ENCODE measurements around the gene CDC42EP2.
"Not testable (repeated sequence)": the region's sequence is repeated elsewhere in the genome, so short reads cannot be mapped to it uniquely, and the experiment has no call there.

The CDC42EP2 gene

DNA sequence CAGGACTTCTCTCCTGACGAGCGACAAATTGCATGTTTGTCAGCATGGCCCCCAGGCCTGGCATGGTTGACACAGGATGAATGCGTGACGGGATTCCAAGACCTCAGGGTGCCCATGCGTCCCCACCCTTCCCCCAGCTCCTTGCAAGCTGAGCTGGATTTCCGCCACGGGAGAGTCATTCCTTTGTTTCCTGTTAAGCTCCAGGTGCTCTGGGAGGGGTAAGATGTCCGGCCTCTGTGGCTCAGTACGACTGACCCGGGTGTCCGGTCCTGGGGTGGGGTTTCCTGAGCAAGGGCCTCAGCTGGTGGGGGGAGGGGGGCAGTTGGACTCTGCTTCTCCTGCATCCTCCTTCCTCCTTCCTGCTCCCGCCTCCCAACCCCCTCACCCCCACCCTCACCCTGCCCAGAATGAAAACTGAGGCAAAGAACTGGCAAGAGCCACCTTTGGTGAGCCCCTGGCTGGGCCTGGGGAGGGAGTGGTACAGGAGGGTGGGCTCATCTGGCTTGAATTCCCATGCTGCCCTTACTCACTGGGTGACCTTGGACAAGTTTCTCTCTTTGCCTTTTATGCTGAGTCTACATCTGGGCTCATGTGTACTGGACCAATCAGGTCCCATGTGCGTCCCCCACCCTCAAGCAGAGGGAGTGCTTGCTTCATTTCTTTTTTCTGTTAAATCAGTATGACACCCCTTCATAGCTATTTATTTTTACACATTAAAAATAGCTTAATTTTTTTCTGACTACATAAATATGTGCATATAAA is 2.5 kb downstream of the CDC42EP2 start:
- DNase-seq (ENCODE audit: low read depth, low spot score), result no peak

DNA sequence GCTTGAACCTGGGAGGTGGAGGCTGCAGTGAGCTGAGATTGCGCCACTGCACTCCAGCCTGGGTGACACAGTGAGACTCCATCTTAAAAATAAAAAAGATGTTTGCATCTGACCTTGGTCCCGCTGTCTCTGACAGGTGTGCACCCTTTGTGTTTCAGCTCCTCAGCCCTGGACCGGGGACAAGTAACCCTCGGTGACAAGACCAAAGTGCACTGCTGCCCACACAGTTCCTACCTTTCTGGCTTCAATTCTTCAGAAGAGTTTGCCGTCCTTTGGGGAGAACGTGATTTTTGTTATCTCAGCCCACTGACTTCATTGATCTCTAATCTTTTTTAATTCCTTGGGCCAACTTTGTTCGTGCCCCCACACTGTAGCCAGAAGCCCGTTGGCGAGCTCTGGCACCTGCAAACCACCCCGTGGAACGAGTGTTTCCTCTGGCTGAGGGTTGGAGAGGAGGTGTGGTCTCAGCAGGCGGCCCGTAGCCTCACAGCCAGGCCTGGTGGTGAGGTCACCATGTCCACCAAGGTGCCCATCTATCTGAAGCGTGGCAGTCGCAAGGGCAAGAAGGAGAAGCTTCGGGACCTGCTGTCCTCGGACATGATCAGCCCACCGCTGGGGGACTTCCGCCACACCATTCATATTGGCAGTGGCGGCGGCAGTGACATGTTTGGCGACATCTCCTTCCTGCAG is 5.9 kb downstream of the CDC42EP2 start:
- DNase-seq (ENCODE audit: low read depth, low spot score), result no peak

DNA sequence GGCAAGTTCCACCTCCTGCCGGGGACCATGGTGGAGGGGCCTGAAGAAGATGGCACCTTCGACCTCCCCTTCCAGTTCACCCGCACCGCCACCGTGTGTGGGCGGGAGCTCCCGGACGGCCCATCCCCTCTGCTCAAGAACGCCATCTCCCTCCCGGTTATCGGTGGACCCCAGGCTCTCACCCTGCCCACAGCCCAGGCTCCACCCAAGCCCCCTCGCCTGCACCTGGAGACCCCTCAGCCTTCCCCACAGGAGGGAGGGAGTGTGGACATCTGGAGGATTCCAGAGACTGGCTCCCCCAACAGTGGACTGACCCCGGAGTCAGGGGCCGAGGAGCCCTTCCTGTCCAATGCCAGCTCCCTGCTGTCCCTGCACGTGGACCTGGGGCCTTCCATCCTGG is 6.4 kb downstream of the CDC42EP2 start:
- DNase-seq (ENCODE audit: low read depth, low spot score), result no peak

DNA sequence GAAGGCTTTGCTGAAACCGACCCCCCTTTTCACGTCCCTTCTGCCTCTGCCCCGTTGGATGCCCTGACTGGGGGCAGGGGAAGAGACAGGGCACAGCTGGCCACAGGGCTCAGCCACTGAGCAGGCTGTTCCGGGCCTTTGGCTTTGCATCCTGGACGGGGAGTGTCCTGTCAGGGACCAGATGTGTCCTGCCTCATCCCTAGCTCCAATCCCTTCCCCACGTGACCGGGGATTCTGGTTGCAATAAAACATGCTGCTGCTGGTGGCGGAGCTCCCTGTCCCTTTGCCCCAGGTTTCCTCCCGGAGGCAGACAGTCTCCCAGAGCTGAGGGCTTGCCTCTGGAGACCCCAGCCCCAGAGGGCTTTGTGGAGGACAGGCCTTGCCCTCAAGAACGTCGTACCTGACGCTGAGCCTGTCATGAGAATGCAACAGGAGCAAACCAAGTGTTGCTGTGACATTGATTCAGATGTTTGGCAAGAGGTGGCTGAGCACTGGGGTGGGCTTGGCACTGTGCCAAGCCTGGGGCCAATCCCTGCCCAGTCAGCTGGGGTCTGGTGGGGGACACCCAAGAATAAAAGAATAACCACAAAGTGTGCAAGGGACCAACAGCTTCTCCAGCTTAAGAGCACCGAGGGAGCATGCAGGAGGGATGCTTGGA is 7.3 kb downstream of the CDC42EP2 start:
- no peak for DNase-seq (ENCODE audit: low read depth, low spot score)

DNA sequence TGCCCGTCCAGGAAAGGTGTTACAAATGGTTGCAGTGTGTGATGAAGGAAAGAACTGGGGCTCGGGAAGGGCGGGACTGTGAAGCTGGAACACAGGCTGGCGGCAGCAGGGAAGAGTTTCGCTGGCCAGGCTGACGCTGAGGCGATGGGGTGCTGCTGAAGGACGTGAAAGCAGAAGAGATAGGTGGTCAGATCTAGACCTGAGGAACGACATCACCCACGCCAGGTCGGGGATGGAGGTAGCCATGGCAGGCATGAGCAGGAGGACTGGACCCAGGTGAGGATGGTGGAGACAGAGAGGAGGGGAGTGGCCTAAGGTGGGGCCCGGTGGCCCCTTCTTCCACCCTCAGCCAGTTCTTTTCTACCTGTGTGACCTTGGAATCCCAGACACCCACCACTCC is 9.1 kb downstream of the CDC42EP2 start:
- DNase-seq (ENCODE audit: low read depth, low spot score), result no peak

DNA sequence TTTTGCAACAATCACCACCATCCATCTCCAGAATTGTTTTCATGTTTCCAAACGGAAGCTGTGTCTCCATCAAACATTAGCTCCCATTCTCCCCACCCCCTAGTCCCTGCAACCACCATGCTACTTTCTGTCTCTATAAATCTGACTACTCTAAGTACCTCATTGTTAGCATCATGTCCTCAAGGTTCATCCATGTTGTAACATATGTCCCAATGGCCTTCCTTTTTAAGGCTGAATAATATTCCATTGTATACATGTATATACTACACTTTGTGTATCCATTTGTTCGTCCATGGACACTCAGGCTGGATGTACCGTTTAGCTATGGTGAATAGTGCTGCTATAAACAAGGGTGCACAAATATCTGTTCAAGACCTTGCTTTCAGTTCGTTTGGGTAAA is 10.8 kb downstream of the CDC42EP2 start:
- DNase-seq (ENCODE audit: low read depth, low spot score), result no peak

DNA sequence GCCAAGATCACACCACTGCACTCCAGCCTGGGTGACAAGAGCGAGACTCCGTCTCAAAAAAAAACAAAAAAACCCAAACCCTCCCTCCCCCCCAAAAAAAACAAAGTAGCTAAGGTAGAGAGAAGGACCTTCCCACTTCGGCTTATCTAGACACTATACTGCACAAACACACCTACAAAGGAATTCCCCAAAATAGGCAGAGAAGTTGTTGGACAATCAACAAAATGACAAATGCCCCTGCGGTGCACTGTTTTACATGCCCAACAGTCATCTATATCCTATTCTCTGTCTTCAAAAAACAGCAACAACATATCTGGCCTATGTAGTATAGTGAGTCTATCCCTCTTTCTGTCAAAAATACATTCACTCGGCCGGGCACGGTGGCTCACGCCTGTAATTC is 12.4 kb downstream of the CDC42EP2 start:
- DNase-seq (ENCODE audit: low read depth, low spot score), result no peak

DNA sequence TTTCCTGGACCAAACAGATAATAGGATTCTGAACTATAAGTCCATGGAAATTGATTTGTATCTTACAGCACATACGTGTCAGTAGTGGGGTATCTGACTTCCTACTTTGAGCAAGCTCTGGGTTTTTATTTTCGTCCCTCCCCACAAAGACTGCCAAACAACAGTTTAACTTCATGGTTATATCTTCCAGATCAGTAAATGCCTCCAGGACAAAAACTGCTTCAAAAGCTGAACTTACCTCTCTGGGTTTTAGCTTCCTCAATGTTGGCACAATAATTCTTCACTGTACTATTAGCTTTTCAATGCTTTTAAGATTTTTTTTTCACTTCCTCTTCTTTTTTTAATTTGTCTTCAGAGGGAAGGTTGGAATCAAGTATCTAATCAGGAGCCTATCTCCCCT is 14.8 kb downstream of the CDC42EP2 start:
- no peak for DNase-seq (ENCODE audit: low read depth, low spot score)

DNA sequence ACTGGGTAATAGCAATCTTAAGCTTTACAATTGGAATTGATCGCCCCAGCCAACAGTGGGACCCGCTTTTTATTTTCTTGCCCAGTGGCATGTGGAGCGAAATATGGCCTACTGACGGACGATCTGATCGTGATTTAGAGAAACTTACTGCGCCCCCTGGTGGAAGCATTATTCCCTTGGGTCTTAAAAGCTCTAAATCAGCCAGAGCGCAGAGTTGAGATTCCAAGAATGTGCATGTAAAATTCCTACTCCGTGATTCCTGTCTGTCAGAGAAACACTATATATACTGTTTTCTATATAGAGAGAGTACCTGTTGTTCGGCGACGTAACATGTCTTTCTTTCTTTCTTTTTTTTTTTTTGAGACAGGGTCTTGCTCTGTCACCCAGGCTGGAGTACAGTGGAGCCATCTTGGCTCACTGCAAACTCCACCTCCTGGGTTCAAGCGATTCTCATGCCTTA is 15.3 kb downstream of the CDC42EP2 start:
- DNase-seq (ENCODE audit: low read depth, low spot score), result peak; percentile 83

DNA sequence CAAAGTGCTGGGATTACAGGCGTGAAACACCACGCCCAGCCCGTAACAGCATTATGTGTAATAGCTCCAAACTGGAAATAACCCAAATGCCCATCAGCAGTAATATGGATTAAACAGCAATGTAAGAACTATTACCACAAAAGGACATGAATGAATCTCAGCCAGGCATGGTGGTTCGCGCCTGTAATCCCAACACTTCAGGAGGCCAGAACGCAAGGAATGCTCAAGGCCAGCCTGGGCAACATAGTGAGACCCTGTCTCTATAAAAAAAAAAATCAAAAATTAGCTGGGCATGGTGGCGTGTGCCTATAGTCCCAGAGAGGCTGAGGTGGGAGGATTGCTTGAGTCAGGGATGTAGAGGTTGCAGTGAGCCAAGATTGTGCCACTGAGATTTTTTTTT is 15.9 kb downstream of the CDC42EP2 start:
- no peak for DNase-seq (ENCODE audit: low read depth, low spot score)

DNA sequence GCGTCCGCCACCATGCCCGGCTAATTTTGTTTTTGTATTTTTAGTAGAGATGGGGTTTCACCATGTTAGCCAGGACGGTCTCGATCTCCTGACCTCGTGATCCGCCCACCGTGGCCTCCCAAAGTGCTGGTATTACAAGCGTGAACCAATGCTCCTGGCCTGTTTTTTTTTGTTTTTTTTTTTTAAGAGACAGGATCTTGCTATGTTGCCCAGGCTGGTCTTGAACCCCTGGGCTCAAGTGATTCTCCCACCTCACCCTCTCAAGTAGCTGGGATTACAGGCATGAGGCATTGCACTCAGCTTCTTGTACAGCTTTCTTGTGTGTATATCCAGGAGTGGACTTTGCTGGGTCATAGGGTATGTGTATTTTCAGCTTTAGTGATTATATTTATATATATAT is 17.9 kb downstream of the CDC42EP2 start:
- DNase-seq (ENCODE audit: low read depth, low spot score), result not testable (repeated sequence)

DNA sequence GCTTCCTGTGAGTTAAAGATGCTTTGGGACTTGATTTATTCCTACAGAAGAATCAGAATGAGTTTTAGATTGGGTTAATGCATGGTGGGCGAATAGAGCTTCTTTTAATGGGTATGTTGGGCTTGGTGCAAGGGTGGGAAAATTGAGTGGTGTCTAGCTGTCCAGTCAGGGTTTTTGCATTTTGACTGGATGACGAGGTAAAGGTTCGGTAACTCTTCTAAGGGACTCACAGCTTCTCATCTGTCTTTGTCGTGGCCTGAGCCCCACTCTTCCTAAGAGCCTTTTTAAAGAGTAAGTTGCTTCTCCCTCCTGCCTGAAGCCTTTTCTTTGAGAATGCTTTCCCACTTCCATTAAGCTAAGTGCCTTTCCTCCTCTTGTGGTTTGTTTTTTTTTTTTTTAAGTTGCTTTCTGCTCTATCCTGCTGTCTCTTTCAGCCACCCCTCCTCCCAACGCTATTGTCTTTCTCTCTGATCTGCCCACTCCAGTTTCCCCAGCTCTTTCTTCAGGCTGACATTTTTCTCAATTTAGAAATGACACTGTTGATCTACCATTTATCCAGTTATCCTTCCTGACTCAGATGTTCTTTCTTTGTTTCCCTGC is 20.1 kb downstream of the CDC42EP2 start:
- no peak for DNase-seq (ENCODE audit: low read depth, low spot score)

DNA sequence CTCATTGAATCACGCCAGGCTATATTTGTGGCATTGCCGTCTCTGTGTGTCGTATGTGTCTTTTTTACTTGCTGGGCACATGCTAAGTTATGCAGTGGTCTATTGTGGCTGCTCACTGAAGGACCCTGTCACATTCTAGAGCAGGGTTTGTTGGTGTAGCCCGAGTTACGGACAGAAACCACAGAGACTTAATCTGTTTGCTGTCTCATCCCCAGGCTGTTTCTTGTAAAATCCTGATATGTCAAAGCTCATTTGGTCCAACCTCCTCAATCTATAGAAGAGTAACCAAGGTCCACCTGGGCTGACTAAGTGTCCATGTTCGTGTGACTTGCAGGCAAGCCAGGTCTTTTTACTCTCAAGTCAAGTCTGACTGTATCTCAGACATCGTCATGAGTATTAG is 24.0 kb downstream of the CDC42EP2 start:
- no peak for DNase-seq (ENCODE audit: low read depth, low spot score)

DNA sequence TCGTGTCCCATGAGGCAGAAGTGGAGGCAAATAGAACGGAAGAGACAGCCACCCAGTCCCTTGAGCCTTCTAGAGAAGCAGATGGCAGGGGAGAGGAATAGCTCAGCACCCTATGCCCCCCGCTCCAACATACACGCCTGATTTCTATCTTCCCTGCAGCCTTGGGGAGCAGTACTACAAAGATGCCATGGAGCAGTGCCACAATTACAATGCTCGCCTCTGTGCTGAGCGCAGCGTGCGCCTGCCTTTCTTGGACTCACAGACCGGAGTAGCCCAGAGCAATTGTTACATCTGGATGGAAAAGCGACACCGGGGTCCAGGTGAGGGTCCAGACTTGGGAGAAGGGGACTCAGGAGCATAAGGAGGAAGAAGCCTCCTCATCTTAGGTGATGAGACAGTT is 25.6 kb downstream of the CDC42EP2 start:
- DNase-seq (ENCODE audit: low read depth, low spot score), result no peak

DNA sequence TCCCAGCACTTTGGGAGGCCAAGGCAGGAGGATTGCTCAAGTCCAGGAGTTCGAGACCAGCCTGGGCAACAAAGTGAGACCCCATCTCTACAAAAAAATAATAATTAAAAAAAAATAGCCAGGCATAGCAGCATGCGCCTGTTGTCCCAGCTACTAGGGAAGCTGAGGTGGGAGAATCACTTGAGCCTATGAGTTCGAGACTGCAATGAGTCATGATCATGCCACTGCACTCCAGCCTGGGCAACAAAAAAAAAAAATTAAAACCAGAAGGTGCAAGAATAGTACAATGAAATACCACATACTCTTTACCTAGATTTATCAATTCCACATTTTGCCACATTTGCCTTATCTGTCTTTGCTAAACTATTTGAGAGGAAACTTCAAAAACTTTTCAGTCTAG is 27.2 kb downstream of the CDC42EP2 start:
- no peak for DNase-seq (ENCODE audit: low read depth, low spot score)

DNA sequence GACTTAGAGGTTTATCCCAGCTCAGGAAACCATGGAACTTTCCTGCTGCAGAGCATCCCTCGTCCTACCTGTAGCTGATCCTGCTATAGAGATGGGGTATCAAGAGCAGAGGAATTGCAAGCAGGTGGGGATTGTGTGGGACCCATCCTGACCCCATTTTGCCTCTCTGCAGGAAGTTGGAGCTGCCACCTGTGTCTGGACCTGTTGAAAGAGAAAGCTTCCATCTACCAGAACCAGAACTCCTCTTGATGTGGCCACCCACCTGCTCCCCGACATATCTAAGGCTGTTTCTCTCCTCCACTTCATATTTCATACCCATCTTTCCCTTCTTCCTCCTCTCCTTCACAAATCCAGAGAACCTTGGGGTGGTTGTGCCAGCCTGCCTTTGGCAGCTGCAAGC is 36.8 kb downstream of the CDC42EP2 start:
- DNase-seq (ENCODE audit: low read depth, low spot score), result no peak

DNA sequence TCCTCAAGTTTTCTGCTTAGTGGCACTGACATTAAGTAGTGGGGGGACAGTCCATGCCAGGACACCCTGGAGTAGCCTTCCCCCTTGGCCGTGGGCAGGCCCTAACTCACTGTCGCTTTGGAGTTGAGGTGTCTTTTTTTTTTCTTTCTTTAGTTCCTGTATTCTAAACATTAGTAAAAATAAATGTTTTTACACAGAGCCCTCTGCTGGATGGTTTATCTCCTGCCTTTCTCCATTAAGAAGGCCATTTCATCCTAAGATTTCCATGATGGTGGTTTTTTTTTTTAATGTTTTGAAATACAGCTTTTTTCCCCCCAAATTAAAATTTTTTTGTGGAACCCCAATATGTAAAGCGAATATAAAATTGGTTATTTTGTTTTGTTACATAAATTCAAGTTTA is 38.1 kb downstream of the CDC42EP2 start:
- no peak for DNase-seq (ENCODE audit: low read depth, low spot score)

DNA sequence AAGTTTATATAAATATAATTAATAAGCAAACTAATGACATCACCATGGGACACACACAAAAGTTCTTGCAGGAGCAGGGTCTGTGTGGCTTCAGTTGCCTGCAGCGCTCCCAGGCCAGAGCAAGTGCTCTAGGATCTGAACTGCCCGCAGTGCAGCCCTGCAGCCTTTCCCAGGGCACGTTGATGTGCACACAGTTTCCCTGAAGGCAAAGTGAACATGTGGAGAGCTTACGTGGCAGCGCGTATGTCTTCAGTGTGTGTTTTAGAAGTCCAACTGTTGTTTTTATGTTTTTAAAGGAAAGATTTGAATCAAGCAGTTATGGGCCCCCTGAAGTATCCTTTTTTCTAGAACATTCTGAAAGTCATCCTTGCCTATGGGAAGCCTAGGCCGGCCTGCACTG is 38.7 kb downstream of the CDC42EP2 start:
- DNase-seq (ENCODE audit: low read depth, low spot score), result no peak

DNA sequence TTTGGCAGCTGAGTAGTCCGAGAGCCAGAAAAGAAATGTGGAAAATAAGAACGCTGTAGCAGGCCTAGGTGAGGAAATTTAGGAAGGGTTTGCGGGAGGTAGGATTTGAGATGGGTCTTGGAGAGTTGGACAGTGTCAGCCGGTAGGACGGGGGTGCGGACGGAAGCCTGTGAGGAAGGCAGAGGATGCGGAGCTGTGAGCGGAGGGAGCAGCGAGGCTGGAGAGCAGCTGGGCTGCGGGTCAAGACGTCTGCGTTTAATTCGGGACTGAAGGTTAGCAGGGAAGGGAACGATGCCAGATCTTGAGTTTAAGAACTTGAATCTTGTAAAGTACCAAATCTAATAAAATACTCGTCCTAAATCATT is 39.2 kb downstream of the CDC42EP2 start:
- DNase-seq (ENCODE audit: low read depth, low spot score), result no peak

DNA sequence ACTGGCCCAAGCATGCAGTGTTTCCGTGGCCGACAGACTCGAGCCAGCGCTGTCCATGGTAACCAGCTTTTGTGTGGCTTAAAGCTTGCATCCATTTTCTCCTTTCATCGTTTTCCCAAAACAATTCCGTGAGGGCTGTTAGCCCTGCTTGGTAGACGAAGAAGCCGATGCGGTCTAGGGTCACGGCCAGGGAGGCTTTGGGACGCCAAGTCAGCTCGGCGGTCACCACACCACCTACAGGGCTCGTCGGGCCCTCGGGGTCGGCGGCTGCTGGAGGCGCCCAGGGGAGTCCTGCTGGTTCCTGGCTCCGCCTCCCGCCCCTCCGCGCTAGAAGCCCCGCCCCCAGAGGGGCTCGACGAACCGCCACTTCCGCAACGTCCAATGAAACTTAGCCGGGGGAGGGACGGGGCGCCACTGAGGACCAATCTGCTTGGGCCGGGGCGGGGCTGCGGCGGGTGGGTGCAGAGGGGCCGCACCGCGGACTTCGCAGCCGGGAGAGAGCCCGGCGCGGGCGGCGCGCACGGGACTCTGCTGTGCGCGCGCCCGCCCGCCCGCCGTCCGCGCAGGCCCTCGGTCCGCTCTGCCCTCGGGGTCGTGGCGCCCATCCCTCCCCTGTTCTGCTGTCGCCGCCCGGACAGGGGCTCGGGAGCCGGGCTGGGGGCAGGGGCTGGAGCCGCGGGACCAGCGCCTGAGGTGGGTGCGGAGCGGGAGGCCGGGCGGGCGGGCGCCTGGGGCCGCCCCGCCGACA is 39.8 kb downstream of the CDC42EP2 start, which contains the start of gene TIGD3:
Gene TIGD3 (plus strand): TSS at position 487 of the 748 bp plus-strand sequence. CDS start 1,058 bp downstream, outside the sequence.
- peak; percentile 97 for DNase-seq (ENCODE audit: low read depth, low spot score)

DNA sequence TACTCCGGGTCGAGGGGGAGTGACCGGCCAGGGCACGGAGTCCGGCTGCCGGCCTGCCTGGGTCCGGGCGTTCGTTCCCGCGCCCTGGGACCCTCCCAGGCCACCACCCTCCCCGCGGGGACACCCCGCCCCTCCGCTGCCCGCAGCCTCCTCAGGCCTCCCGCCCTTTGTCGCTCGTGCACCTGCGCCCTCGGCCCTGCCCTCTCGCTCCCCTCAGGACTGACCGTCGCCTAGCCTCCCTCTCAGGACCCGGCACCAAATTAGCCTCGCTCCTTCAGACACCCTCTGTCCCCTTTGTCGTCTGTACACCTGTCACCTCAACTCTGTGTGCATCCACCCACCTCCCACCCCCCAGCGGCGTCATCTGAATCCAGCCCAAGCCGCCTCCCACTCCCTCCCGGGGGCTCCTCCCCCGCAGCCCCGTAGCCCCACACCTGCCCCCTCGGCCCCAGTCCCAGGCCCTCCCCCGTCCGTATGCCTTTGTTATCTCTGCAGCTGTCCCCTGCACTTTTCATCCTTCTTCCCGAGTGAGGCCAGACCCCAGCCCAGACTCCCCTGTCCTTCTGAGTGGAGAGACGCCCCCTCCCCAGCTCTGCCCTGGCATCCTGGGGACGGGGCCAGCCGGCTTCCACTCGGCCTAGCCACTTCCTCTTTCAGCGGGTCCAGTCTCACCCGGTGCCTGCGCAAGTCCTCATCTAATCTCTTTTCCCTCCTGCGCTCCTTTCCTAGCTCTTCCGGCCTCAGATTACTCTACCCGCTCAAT is 40.5 kb downstream of the CDC42EP2 start:
- no peak for DNase-seq (ENCODE audit: low read depth, low spot score)

Data from ELF-1 (cell line).